ENCODE data around the gene CCDC169. TPM values are rescaled to one million over a fixed set of nuclear protein-coding genes. Genes with fewer than 3 reads are reported as not detected.
"Not testable (repeated sequence)": the region's sequence is repeated elsewhere in the genome, so short reads cannot be mapped to it uniquely, and the experiment has no call there.

Gene CCDC169
- total and polyA plus RNA-seq, 4 donors = 2.1 TPM; not detected in 3

DNA sequence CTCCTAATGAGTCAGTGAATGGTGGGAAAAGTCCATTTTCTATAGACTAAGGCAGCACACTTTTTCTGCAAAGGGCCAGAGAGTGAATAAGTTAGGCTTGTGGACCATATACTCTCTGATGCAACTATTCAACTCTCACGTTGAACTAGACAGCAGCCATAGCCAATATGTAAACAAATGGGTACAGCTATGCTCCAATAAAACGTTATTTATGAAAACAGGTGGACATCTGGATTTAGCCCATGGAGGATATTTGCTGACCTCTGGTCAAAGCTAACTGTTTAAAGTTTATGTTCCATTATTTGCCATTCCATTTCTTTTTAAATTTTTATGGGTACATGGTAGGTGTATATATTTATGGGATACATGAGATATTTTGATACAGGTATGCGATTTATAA is 4.7 kb upstream of the CCDC169 start (continued):
- TF ChIP-seq JUND (IDR thresholded peaks at IDR 0.05) (no peak), FOXA1 (IDR thresholded peaks at IDR 0.05) (no peak)

DNA sequence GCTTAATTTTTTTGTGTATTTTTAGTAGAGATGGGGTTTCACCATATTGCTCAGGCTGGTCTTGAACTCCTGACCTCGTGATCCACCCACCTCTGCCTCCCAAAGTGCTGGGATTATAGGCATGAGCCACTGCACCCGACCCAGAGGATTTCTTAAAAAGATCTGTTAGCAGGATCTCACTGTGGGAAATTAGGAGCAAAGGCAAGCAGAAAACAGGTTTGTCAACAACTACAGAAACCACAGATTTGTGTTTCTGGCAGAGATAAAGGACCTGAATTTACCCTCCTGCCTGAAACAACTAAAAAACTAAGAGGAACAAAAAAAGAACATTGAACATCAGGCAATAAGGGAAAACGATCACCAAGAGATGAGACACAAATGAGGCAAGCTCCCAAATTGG is 1.9 kb upstream of the CCDC169 start:
- H3K9ac ChIP-seq (ENCODE audit: low read depth in 1 of 2, low read length in 2 of 2); H3K27me3 ChIP-seq (ENCODE audit: control insufficient read depth in 4 of 4, insufficient read depth in 4 of 4, low read length in 3 of 4); H3K4me3 ChIP-seq (ENCODE audit: low read depth in 1 of 3, low read length in 3 of 3); H3K9me3 ChIP-seq (ENCODE audit: control insufficient read depth in 4 of 4, low read length in 3 of 4); H3K27ac ChIP-seq (ENCODE audit: low read depth in 1 of 2, low read length in 2 of 2); DNase-seq (ENCODE audit: low spot score); H3K4me1 ChIP-seq (ENCODE audit: control insufficient read depth in 4 of 4, insufficient read depth in 4 of 4, low read length in 3 of 4); H3K36me3 ChIP-seq (ENCODE audit: control insufficient read depth in 4 of 4, insufficient read depth in 3 of 4, low read depth in 1 of 4, low read length in 3 of 4): not testable (repeated sequence)
- WGBS = 55% methylated on average over 3 of the region's 3 CpGs

DNA sequence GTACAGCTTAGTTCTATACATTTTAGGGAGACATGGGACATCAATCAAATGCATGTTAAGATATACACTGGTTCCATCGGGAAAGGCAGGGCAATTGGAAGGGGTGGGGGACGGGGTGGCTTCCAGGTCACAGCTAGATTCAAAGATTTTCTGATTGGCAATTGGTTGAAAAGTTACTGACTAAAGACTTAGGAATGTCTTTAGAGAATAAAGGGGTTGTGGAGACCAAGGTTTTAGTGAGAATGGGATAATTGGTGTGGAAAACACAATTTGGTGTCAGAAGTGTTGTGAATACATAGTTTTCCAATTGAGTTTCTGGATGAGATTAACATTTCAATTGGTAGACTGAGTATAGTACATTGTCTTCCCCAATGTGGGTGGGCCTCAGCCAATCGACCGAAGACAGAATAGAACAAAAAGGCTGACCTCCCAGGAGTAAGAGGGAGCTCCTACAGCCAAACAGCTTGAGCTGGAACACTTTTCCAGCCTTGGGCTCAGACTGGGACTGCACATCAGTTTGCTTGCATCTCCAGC is 988 bp upstream of the CCDC169 start:
- DNase-seq (ENCODE audit: low spot score) = no peak
- WGBS = 27% methylated on average over 4 of the region's 4 CpGs
- Histone ChIP-seq H3K27me3 (ENCODE audit: control insufficient read depth in 4 of 4, insufficient read depth in 4 of 4, low read length in 3 of 4) (peaks cover 0 to under 1% (median 0%) of the 10 kb centered on the region in 4 donors), H3K9ac (ENCODE audit: low read depth in 1 of 2, low read length in 2 of 2) (no peak overlapping the region), H3K4me1 (ENCODE audit: control insufficient read depth in 4 of 4, insufficient read depth in 4 of 4, low read length in 3 of 4) (peaks cover 0 to 10% (median 4%) of the 10 kb centered on the region in 4 donors), H3K27ac (ENCODE audit: low read depth in 1 of 2, low read length in 2 of 2) (no peak overlapping the region), H3K9me3 (ENCODE audit: control insufficient read depth in 4 of 4, low read length in 3 of 4) (no peaks in the 10 kb centered on the region), H3K4me3 (ENCODE audit: low read depth in 1 of 3, low read length in 3 of 3) (no peak overlapping the region), H3K36me3 (ENCODE audit: control insufficient read depth in 4 of 4, insufficient read depth in 3 of 4, low read depth in 1 of 4, low read length in 3 of 4) (no peaks in the 10 kb centered on the region)
- no peak for TF ChIP-seq HNF4G (IDR thresholded peaks at IDR 0.05)
- no peak for TF ChIP-seq RXRA (IDR thresholded peaks at IDR 0.05)
- TF ChIP-seq EGR1 (IDR thresholded peaks at IDR 0.05; ENCODE audit: low read depth in 2 of 2) = no peak
- TF ChIP-seq, protein P1, sequence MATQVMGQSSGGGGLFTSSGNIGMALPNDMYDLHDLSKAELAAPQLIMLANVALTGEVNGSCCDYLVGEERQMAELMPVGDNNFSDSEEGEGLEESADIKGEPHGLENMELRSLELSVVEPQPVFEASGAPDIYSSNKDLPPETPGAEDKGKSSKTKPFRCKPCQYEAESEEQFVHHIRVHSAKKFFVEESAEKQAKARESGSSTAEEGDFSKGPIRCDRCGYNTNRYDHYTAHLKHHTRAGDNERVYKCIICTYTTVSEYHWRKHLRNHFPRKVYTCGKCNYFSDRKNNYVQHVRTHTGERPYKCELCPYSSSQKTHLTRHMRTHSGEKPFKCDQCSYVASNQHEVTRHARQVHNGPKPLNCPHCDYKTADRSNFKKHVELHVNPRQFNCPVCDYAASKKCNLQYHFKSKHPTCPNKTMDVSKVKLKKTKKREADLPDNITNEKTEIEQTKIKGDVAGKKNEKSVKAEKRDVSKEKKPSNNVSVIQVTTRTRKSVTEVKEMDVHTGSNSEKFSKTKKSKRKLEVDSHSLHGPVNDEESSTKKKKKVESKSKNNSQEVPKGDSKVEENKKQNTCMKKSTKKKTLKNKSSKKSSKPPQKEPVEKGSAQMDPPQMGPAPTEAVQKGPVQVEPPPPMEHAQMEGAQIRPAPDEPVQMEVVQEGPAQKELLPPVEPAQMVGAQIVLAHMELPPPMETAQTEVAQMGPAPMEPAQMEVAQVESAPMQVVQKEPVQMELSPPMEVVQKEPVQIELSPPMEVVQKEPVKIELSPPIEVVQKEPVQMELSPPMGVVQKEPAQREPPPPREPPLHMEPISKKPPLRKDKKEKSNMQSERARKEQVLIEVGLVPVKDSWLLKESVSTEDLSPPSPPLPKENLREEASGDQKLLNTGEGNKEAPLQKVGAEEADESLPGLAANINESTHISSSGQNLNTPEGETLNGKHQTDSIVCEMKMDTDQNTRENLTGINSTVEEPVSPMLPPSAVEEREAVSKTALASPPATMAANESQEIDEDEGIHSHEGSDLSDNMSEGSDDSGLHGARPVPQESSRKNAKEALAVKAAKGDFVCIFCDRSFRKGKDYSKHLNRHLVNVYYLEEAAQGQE (IDR thresholded peaks at IDR 0.05) = no peak
- TF ChIP-seq, protein P2, sequence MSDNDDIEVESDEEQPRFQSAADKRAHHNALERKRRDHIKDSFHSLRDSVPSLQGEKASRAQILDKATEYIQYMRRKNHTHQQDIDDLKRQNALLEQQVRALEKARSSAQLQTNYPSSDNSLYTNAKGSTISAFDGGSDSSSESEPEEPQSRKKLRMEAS (IDR thresholded peaks at IDR 0.05) = no peak
- TF ChIP-seq FOXA2 (IDR thresholded peaks at IDR 0.05) = no peak
- TF ChIP-seq, protein P3, sequence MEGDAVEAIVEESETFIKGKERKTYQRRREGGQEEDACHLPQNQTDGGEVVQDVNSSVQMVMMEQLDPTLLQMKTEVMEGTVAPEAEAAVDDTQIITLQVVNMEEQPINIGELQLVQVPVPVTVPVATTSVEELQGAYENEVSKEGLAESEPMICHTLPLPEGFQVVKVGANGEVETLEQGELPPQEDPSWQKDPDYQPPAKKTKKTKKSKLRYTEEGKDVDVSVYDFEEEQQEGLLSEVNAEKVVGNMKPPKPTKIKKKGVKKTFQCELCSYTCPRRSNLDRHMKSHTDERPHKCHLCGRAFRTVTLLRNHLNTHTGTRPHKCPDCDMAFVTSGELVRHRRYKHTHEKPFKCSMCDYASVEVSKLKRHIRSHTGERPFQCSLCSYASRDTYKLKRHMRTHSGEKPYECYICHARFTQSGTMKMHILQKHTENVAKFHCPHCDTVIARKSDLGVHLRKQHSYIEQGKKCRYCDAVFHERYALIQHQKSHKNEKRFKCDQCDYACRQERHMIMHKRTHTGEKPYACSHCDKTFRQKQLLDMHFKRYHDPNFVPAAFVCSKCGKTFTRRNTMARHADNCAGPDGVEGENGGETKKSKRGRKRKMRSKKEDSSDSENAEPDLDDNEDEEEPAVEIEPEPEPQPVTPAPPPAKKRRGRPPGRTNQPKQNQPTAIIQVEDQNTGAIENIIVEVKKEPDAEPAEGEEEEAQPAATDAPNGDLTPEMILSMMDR (IDR thresholded peaks at IDR 0.05; ENCODE audit: low read depth, low read length, missing input control) = no peak
- TF ChIP-seq GABPA (IDR thresholded peaks at IDR 0.05 in 1 of 2, conservative IDR thresholded peaks at IDR 0.05 in 1 of 2) = no peak
- no peak for TF ChIP-seq TAF1 (conservative IDR thresholded peaks at IDR 0.05)
- TF ChIP-seq SP1 (IDR thresholded peaks at IDR 0.05) = no peak
- no peak for TF ChIP-seq RAD21 (IDR thresholded peaks at IDR 0.05)
- TF ChIP-seq, protein P4, sequence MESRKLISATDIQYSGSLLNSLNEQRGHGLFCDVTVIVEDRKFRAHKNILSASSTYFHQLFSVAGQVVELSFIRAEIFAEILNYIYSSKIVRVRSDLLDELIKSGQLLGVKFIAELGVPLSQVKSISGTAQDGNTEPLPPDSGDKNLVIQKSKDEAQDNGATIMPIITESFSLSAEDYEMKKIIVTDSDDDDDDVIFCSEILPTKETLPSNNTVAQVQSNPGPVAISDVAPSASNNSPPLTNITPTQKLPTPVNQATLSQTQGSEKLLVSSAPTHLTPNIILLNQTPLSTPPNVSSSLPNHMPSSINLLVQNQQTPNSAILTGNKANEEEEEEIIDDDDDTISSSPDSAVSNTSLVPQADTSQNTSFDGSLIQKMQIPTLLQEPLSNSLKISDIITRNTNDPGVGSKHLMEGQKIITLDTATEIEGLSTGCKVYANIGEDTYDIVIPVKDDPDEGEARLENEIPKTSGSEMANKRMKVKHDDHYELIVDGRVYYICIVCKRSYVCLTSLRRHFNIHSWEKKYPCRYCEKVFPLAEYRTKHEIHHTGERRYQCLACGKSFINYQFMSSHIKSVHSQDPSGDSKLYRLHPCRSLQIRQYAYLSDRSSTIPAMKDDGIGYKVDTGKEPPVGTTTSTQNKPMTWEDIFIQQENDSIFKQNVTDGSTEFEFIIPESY (IDR thresholded peaks at IDR 0.05) = no peak
- TF ChIP-seq FOXA1 (IDR thresholded peaks at IDR 0.05) = no peak

All from liver (tissue), 9 donors.